Ishikawa (cell line): ENCODE results near the gene ATP2B2.

Source experiments
- CEBPB ChIP-seq: IDR thresholded peaks from 2 replicates; pipeline ENCODE4 v1.6.1; 2012
- CREB1 ChIP-seq: IDR thresholded peaks from 2 replicates; pipeline ENCODE4 v1.6.1; 2012; ENCODE audit warnings: low read depth
- EGR1 ChIP-seq: IDR thresholded peaks from 2 replicates; pipeline ENCODE4 v1.6.1; 2012
- EP300 ChIP-seq: IDR thresholded peaks from 2 replicates; pipeline ENCODE4 v1.6.1; 2012; ENCODE audit warnings: borderline replicate concordance
- FOXM1 ChIP-seq: IDR thresholded peaks from 2 replicates; pipeline ENCODE4 v1.6.1; 2012; ENCODE audit warnings: low read depth, borderline replicate concordance
- NFIC ChIP-seq: IDR thresholded peaks from 2 replicates; pipeline ENCODE4 v1.6.1; 2012
- RAD21 ChIP-seq: IDR thresholded peaks from 2 replicates; pipeline ENCODE4 v1.6.1; 2012; ENCODE audit warnings: low read depth
- TAF1 ChIP-seq: IDR thresholded peaks from 2 replicates; pipeline ENCODE4 v1.6.1; 2012; ENCODE audit warnings: low read depth, mild to moderate bottlenecking
- TCF12 ChIP-seq: IDR thresholded peaks from 2 replicates; pipeline ENCODE4 v1.6.1; 2012; ENCODE audit warnings: low read depth
- TEAD4 ChIP-seq: IDR thresholded peaks from 2 replicates; pipeline ENCODE4 v1.6.1; 2012
- YY1 ChIP-seq: IDR thresholded peaks from 2 replicates; pipeline ENCODE4 v1.6.1; 2012; ENCODE audit warnings: low read depth
- ZBTB7A ChIP-seq: IDR thresholded peaks from 2 replicates; pipeline ENCODE4 v1.6.1; 2012; ENCODE audit warnings: low read depth
- TF ChIP-seq, protein P1 (sequence below): IDR thresholded peaks from 2 replicates; pipeline ENCODE4 v1.6.1; 2012
- TF ChIP-seq, protein P2 (sequence below): IDR thresholded peaks from 2 replicates; pipeline ENCODE4 v1.6.1; 2012; ENCODE audit warnings: low read depth, mild to moderate bottlenecking
- TF ChIP-seq, protein P3 (sequence below): IDR thresholded peaks from 2 replicates; pipeline ENCODE4 v1.6.1; 2012

ATP2B2 gene

DNA sequence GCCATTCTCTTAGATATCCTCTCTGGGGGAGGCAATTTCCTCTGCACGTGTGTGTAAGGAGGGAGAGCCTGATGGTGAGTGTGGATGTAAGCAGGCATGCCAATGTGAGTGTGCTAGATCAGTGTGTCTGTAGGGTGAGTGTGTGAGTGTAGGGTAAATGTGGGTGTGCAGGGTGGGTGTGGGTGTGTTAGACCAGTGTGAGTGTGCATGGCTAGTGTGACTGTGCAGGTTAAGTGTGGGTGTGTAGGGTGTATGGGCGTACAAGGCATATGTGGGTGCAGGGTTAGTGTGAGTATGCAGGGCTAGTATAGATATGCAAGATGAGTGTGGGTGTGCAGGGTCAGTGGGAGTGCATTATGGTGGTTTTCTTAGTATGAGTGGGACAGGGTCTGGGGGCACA is 48.4 kb downstream of the ATP2B2 start:
- TF ChIP-seq ZBTB7A (no peak), FOXM1 (no peak), CEBPB (no peak)
- TF ChIP-seq, protein P1, sequence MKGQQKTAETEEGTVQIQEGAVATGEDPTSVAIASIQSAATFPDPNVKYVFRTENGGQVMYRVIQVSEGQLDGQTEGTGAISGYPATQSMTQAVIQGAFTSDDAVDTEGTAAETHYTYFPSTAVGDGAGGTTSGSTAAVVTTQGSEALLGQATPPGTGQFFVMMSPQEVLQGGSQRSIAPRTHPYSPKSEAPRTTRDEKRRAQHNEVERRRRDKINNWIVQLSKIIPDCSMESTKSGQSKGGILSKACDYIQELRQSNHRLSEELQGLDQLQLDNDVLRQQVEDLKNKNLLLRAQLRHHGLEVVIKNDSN: no peak

DNA sequence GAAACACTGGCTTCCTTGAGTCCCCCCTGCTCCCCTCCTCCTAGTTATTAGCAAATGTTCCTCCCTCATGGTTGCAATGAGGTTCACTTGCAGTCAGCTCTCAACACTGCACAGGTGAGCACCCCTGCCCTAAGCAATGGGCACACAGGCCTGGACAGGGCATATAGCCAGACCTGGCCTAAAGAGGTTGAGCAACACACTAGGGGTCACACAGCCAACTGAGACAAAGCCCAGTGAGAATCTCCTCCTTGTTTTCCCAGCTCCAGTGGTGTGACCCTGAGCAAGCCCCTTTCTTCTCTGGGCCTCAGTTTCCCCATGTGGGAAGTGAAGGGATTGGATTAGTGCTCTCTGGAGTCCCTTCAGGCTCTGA is 49.9 kb downstream of the ATP2B2 start:
- TF ChIP-seq ZBTB7A (no peak), CEBPB (no peak), EP300 (no peak), TCF12 (no peak), CREB1 (no peak), EGR1 (no peak), TAF1 (no peak), YY1 (no peak), RAD21 (no peak), FOXM1 (no peak), NFIC (no peak), TEAD4 (no peak)
- TF ChIP-seq, protein P1: no peak
- TF ChIP-seq, protein P2, sequence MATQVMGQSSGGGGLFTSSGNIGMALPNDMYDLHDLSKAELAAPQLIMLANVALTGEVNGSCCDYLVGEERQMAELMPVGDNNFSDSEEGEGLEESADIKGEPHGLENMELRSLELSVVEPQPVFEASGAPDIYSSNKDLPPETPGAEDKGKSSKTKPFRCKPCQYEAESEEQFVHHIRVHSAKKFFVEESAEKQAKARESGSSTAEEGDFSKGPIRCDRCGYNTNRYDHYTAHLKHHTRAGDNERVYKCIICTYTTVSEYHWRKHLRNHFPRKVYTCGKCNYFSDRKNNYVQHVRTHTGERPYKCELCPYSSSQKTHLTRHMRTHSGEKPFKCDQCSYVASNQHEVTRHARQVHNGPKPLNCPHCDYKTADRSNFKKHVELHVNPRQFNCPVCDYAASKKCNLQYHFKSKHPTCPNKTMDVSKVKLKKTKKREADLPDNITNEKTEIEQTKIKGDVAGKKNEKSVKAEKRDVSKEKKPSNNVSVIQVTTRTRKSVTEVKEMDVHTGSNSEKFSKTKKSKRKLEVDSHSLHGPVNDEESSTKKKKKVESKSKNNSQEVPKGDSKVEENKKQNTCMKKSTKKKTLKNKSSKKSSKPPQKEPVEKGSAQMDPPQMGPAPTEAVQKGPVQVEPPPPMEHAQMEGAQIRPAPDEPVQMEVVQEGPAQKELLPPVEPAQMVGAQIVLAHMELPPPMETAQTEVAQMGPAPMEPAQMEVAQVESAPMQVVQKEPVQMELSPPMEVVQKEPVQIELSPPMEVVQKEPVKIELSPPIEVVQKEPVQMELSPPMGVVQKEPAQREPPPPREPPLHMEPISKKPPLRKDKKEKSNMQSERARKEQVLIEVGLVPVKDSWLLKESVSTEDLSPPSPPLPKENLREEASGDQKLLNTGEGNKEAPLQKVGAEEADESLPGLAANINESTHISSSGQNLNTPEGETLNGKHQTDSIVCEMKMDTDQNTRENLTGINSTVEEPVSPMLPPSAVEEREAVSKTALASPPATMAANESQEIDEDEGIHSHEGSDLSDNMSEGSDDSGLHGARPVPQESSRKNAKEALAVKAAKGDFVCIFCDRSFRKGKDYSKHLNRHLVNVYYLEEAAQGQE: no peak
- TF ChIP-seq, protein P3, sequence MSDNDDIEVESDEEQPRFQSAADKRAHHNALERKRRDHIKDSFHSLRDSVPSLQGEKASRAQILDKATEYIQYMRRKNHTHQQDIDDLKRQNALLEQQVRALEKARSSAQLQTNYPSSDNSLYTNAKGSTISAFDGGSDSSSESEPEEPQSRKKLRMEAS: no peak

DNA sequence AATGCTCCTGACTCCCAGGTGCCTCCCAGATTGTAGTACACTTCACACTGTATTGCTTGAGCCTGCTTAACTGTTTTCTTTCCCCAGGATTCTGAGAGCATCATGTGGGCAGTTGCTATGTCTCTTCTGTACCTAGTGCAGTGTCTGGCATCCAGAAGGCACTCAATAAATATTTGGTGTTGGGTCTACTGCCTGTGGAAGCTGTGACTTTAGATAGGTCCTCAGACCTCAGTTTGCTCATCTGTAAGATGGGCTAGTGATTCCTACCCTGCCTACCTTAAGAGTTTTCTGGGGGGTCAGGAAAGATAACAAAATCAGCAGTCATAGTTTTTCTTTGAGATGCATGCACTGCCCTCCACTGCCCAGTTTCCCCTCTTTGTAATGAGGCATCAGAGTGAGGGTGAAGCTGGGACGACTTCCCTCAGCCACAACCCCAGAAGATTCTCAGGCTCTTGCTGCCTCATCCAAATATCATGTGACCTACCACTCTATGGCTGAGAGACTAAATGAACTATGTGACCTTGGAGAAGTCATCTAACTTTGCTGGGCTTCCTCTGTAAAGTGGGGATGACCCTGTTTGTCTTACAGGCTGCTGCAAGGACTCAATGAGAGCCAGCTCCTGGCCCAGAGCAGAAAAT is 50.4 kb downstream of the ATP2B2 start:
- TF ChIP-seq YY1 (no peak), EGR1 (no peak), CEBPB (no peak), CREB1 (no peak), ZBTB7A (no peak), RAD21 (no peak), EP300 (no peak), TAF1 (no peak), FOXM1 (no peak), TEAD4 (no peak)
- TF ChIP-seq, protein P2: no peak
- TF ChIP-seq, protein P3: no peak
- TF ChIP-seq, protein P1: no peak

DNA sequence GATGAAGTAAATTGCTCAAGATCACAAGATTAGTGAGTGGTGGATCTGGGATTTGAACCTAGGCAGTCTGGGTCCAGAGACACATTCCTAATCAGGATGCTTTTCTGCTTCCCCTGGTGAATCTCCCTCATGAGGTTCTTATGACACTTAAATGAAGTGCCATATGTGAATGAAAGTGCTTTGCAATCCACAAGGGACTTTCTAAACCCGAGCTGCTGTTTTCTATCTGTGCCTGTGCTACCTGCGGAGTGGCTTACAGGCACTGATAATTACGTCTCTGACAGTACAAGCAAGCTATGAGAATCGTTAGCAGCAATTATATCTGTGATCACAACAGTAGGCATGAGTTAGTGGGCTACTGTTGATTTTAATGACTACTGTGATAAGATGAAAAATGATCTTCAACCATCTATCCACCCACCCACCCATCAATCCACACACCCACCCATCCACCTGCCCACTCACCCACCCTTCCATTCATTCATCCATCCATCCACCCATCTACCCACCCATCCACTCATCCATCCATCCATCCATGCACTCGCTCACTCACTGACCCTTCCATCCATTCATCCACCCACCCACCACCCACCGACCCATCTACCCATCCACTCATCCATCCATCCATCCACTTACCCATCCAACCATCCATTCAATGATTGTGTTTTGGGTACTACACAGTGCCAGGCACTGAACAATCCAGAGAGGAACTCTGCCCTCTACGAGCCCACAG is 51.8 kb downstream of the ATP2B2 start:
- TF ChIP-seq CREB1: no peak
- no peak for TF ChIP-seq EGR1
- TF ChIP-seq EP300: no peak
- TF ChIP-seq, protein P3: no peak
- TF ChIP-seq RAD21: no peak
- TF ChIP-seq, protein P1: no peak
- TF ChIP-seq, protein P2: no peak
- TF ChIP-seq CEBPB: no peak
- TF ChIP-seq NFIC: no peak
- no peak for TF ChIP-seq FOXM1
- no peak for TF ChIP-seq YY1
- no peak for TF ChIP-seq TCF12
- TF ChIP-seq TAF1: no peak
- TF ChIP-seq TEAD4: no peak
- no peak for TF ChIP-seq ZBTB7A
